IPS-NIHi11 (cell line): ENCODE results near the gene FIZ1.
"Not testable (repeated sequence)": the region's sequence is repeated elsewhere in the genome, so short reads cannot be mapped to it uniquely, and the experiment has no call there.

ENCODE experiments used
- DNase-seq: peaks from one replicate; pipeline ENCODE4 v3.0.0; 2012; ENCODE audit warnings: mixed read lengths, low spot score

FIZ1 gene

GRCh38 chr19:55593096-55593772, 6.1 kb downstream of the FIZ1 start:
- no peak for DNase-seq

GRCh38 chr19:55592391-55593090, 6.8 kb downstream of the FIZ1 start:
- DNase-seq, result no peak

GRCh38 chr19:55591555-55591954, 7.8 kb downstream of the FIZ1 start:
- DNase-seq, result no peak

GRCh38 chr19:55590617-55591016, 8.7 kb downstream of the FIZ1 start:
- DNase-seq, result peak; percentile 40

- no peak for DNase-seq
Observed at GRCh38 chr19:55590109-55590508, 9.2 kb downstream of the FIZ1 start.

- DNase-seq, result no peak
Observed at GRCh38 chr19:55588738-55589137, 10.6 kb downstream of the FIZ1 start.

GRCh38 chr19:55586976-55587668, 12.2 kb downstream of the FIZ1 start:
- peak; percentile 95 for DNase-seq

GRCh38 chr19:55585658-55586339, 13.5 kb downstream of the FIZ1 start:
- peak; percentile 80 for DNase-seq

GRCh38 chr19:55584871-55585270, 14.4 kb downstream of the FIZ1 start:
- no peak for DNase-seq

GRCh38 chr19:55583897-55584296, 15.4 kb downstream of the FIZ1 start:
- not testable (repeated sequence) for DNase-seq

- DNase-seq, result not testable (repeated sequence)
Observed at GRCh38 chr19:55582284-55582683, 17.0 kb downstream of the FIZ1 start.

- no peak for DNase-seq
Observed at GRCh38 chr19:55581823-55582223, 17.5 kb downstream of the FIZ1 start.

GRCh38 chr19:55581145-55581822, 18.0 kb downstream of the FIZ1 start:
- no peak for DNase-seq

GRCh38 chr19:55580628-55581144, 18.6 kb downstream of the FIZ1 start, which contains the start of gene ZNF579:
TSS of gene ZNF579 (minus strand) at chr19:55580848. CDS start at chr19:55579639, 1,209 bp downstream.
- DNase-seq, result peak; percentile 86

- peak; percentile 63 for DNase-seq
Observed at GRCh38 chr19:55579766-55580621, 19.3 kb downstream of the FIZ1 start.

GRCh38 chr19:55578761-55579747, 20.3 kb downstream of the FIZ1 start:
- peak; percentile 13 for DNase-seq

GRCh38 chr19:55578031-55578760, 21.1 kb downstream of the FIZ1 start:
- DNase-seq, result peak; percentile 7

- DNase-seq, result no peak
Observed at GRCh38 chr19:55576746-55577145, 22.6 kb downstream of the FIZ1 start.

- DNase-seq, result not testable (repeated sequence)
Observed at GRCh38 chr19:55573929-55574328, 25.4 kb downstream of the FIZ1 start.
